GM19043 (cell line): ENCODE data around the gene PCSK9.

Experiments
- ATAC-seq: cut with Tn5 transposase; IDR thresholded peaks from one replicate; pipeline ENCODE4 v1.9.1; 2021; ENCODE audit warnings: low read depth; ENCODE audit not compliant: unreplicated experiment

Gene PCSK9

GRCh38 chr1:55043011-55043410, 3.7 kb downstream of the PCSK9 start:
- ATAC-seq = no peak

GRCh38 chr1:55043726-55044125, 4.4 kb downstream of the PCSK9 start:
- ATAC-seq = no peak

DNA sequence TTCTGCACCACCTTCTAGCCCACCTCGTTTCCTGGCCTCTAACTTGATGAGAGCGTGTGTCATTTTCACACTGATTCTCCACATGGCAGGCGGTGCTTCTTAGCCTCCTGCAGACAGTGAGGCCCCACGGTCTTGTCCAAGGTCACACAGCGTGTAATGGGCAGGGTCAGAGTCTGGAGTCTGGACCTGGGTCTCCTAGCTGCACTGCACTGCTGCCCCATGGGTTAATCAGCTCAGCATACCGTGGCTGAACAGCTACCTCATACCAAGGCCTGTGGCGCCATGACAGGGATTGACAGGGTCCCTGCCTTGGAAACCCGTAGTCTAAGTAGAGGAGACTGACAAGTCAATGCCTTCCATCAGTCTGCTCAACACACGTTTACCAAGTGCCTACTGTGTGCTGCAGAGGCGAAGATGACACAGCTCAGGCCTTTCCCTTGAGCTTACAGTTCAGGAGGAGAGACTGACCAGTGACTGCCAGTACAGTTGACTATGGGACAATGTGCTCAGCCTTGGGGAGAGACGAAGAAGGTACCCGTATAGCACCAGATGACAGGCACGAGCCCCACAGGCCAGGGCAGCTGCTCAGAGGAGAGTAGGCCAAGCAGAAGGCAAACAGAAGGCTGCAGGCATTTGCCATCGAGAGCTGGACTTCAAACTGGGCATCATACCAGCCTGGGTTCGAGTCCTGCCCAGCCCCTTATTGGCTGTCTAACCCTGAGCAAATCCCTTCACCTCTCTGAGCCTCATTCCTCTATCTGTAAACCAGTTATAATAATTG, 5.5 kb downstream of the PCSK9 start:
- ATAC-seq = no peak

DNA sequence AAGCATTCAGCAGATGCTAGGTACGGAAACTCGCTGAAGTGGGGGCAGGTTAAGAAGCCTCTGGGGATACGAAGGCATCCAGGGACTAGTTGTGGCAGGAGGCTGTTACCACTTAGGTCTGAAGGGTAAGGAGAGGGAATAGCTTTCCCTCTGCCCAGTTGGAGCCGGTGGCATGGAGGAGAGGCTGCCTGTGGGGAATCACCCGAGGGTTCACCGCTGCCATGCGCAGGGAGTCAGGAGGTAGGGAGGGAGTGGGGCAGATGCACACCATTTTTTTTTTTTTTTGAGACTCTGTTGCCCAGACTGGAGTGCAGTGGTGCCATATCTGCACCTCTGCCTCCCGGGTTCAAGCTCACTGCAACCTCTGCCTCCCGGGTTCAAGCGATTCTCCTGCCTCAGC, 6.1 kb downstream of the PCSK9 start:
- ATAC-seq = no peak

DNA sequence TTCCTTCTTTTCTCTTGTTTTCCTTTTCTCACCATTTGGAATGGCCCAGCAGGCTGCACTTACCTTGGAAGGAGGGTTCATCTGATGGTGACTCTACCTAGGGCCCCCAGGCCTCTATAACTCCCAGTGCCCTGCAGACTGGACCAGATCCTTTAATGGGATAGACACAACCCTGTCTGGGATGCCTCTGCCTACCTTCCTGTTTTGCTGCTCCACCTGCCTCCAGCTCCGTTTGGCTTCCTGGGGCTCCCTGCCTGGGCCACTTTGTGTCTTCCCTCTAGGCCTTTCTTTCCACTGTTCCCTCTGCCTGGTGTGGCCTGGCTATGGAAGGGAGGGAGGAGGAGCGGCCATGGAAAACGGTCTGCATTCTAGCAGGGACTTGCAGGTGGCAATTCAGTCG, 7.5 kb downstream of the PCSK9 start:
- ATAC-seq = no peak

DNA sequence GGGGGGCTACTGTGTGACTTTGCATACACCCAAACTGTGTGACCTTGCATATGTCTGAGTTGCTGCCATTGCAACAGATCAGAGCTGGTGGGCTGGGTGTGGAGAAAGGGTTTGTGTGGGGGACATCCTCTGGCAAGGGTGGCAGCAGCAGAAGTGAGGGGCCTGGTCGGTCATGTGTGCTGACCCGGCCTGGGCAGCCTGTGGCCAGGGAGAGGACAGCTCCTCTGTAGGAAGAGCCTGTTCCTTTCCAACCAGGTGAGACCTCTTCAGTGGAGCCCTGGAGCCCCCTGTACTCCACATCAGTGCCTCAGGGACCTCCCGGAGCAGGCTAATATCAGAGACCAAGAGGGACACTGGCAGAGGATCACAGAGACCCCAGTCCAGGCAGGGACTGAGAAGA, 8.3 kb downstream of the PCSK9 start:
- no peak for ATAC-seq

GRCh38 chr1:55048453-55049270, 9.3 kb downstream of the PCSK9 start:
- no peak for ATAC-seq

GRCh38 chr1:55049271-55049913, 10.0 kb downstream of the PCSK9 start:
- ATAC-seq = no peak

DNA sequence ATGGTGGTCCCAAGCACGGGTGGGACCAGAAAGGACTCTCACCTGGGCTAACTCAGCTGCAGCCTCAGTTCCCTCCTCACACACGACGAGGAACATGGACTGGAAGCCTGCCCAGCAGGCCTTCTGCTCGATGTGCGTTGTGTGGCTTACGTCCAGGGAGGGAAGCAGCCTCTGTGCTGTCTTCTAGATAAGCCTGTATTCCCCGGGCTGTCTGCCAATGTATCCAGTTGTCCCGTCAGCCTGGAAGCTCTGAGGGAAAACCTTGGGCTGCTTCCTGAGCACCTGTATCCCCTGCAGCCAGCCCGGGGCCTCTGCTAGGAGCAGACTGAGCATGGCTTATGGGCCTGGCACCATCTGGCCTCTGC, 10.5 kb downstream of the PCSK9 start:
- no peak for ATAC-seq

- ATAC-seq = no peak
Measured at GRCh38 chr1:55050283-55050682, 10.9 kb downstream of the PCSK9 start.

DNA sequence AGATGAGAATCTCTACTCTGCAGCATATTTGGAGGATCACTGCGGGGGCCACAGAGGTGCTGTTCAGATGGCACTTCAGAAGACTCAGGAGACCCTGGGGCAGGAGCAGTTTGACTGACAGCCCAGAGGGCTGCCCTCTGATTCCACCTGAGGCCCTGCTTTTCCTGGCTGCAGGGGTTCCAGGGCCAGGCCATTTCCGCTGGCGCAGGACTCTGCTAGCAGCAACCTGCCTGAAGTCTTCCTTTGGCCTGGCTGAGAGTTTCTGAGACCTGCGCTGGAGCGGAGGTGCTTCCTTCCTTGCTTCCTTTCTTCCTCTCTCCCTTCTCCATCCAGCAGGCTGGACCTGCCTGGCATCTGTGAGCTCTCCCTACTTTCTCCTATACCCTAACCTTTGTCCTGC, 11.8 kb downstream of the PCSK9 start:
- ATAC-seq = no peak

- no peak for ATAC-seq
Measured at GRCh38 chr1:55051621-55052020, 12.3 kb downstream of the PCSK9 start.

DNA sequence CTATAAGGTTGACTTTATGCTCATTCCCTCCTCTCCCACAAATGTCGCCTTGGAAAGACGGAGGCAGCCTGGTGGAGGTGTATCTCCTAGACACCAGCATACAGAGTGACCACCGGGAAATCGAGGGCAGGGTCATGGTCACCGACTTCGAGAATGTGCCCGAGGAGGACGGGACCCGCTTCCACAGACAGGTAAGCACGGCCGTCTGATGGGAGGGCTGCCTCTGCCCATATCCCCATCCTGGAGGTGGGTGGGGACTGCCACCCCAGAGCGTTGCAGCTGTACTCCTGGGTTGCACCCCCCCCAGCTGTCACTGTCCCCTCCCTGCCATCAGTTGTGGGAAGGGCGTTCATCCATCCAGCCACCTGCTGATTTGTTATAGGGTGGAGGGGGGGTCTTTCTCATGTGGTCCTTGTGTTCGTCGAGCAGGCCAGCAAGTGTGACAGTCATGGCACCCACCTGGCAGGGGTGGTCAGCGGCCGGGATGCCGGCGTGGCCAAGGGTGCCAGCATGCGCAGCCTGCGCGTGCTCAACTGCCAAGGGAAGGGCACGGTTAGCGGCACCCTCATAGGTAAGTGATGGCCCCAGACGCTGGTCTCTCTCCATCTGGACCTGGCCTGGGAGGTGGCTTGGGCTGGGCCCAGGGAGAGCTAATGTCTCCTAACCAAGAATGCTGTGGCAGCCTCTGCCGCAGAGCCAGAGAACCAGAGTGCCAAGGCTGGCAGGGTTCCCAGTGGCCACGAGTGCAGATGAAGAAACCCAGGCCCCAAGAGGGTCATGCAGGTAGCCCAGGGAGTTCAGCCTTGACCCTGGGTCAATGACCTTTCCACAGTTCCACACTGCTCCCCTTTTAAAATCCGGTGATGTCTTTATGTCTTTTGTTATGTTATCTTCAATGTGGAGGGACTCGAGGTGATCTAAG, 13.1 kb downstream of the PCSK9 start:
- no peak for ATAC-seq

GRCh38 chr1:55053265-55053954, 14.1 kb downstream of the PCSK9 start:
- no peak for ATAC-seq

DNA sequence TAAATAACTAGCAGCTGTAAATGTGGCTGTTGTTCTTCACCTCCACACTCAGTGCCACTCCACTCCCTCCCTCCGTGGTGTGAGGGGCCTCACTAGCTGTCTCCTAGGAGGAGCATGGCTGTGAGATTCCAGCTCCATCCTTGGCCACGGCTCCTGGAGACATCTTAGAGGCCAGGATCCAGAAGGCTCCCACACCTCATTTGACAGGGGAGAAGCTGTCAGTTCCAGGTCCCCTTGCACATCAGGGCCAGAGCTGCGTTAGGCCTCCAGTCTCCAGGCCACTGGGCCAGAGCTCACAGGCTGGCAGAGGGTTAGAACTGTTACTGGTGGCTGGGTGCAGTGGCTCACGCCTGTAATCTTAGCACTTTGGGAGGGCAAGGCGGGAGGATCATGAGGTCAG, 15.0 kb downstream of the PCSK9 start:
- ATAC-seq = no peak

DNA sequence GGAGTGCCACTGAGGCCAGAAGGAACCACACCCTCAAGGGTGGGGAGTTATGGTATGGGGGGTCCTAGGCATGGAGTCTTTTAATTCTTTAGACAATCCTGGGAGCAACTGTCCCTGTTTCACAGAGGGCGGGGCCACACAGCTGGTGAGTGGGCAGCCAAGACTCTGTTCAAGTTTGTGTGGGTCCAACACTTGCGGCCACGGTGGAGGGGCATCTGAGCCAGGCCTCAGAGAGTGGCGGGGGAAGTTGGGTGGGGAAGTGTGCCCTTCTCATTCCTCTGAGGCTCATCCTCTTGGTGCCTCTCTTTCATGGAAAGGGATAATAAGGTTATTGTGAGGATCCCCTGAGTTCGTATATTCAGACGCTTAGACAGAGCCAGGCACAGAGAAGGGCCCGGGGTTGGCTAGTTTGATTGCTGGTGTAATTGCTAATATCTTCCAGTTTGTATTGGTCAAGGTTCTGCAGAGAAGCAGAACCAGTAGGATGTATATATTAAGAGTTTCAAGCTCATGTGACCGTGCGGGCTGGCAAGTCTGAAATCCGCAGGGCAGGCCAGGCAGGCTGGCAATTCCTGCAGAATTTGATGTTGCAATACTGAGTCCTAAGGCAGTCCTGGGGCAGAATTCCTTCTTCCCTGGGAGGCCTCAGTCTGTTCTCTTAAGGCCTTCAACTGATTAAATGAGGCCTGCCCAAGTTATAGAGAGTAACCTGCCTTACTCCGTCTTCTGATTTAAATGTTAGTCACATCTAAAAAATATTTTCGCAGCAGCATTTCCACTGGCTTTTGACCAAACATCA, 15.9 kb downstream of the PCSK9 start:
- ATAC-seq = no peak

GRCh38 chr1:55055951-55056631, 16.7 kb downstream of the PCSK9 start:
- no peak for ATAC-seq

GRCh38 chr1:55056632-55056992, 17.3 kb downstream of the PCSK9 start:
- no peak for ATAC-seq
